Mammary epithelial cell (primary cell): ENCODE measurements around the gene ATP8A1.

Experiments used
- CTCF ChIP-seq, 2 donors: IDR thresholded peaks in 1 of 2; conservative IDR thresholded peaks in 1 of 2; 2 replicates each; pipeline ENCODE4 v1.5.1; 2011 to 2012; ENCODE audit warnings: inconsistent platforms in 2 of 2, low read length in 2 of 2, mild to moderate bottlenecking in 2 of 2, control low read depth in 1 of 2, low read depth in 1 of 2; ENCODE audit not compliant: insufficient read depth in 1 of 2; ENCODE audit errors: extremely low read depth in 1 of 2
- EZH2 ChIP-seq: IDR thresholded peaks from 2 replicates; pipeline ENCODE4 v1.6.1; 2012; ENCODE audit warnings: low read length, inconsistent platforms, borderline replicate concordance

GRCh38 chr4:42390622-42391354 is 266.1 kb downstream of the ATP8A1 start:
- TF ChIP-seq CTCF (conservative IDR thresholded peaks at IDR 0.05 in 1 of 2, IDR thresholded peaks at IDR 0.05 in 1 of 2; ENCODE audit: extremely low read depth in 1 of 2, insufficient read depth in 1 of 2, low read depth in 1 of 2, low read length in 2 of 2): no peak
- no peak for TF ChIP-seq EZH2
